Fibroblast of the conjunctiva (primary cell): Measurements from ENCODE around the gene DIP2C.
"Not testable (repeated sequence)": the region's sequence is repeated elsewhere in the genome, so short reads cannot be mapped to it uniquely, and the experiment has no call there.

Source experiments
- DNase-seq: peaks from one replicate; pipeline ENCODE4 v3.0.0-alpha.2; 2010; ENCODE audit warnings: low read depth

DIP2C gene

DNA sequence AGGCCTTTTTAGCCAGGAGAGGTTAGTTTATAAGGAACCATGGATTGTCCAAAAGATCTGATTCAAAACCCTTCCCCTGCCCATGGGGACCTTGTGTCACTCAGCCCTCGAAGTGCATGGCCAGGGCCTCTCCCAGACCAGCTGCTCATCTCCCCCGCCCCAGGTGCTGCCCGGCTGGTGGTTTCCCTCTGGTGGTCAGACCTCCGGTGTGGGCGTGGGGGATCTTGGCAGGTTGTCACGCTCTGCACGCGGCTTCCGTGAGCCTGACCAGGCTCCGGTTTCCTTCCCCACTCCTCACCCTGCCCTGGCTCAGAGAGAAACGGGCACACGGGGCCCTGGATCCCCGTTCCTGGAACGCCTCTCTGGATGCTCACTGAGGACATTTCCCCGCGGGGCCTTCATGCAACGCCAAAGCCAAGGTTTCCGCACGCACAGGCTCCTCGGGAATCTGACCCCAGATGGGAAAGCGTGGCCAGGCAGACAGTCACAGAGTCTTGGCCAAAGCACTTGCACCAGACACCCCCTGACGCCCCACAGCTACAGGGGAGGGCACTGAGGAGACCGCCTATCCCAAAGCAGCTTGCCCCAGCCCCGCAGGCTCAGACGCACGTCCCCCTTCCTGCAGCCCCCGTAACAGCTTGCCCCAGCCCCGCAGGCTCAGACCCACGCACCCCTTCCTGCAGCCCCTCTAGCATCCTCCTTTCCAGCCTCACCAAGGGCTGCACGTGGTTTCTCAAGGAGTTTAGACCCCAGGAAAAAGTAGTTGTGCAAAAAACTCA lies 7.8 kb upstream of the DIP2C start:
- no peak for DNase-seq

DNA sequence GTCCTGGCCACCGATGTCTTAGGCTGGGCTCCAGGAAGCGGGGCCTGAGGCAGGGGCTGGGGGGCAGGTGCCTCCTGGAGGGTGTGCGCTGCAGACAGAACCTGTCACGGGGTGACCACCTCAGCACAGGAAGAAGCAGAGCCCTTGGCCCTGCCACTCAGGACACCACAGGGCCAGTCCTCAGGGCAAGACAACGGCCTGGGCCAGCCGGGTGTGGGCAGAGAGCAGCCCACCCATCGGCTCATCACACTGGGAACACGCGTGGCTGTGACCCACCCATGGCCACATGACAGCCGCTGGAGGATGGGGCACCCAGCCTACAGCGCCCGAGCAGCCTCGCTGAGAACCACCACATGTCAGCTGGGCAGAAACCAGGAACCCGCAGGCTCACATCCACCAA lies 5.9 kb upstream of the DIP2C start:
- DNase-seq = no peak

DNA sequence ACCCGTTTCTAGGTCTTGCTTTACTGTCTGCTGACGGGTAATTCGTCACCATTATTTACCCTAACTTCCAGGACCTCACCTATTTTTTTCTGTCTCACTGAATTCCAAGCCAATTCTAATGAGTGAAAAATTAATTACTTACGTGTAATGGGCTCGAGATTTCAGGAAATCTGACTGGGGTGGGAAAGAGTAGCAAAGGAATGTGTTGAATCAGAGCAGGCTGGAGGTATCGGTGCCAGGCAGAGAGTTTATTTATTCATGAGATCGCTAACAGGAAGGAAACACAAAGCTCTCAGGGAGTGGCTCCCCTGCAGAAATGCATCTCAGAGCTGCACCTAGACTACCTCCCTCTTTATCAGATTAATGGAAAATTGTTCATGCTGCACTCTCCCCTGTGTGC lies 4.0 kb upstream of the DIP2C start:
- no peak for DNase-seq

DNA sequence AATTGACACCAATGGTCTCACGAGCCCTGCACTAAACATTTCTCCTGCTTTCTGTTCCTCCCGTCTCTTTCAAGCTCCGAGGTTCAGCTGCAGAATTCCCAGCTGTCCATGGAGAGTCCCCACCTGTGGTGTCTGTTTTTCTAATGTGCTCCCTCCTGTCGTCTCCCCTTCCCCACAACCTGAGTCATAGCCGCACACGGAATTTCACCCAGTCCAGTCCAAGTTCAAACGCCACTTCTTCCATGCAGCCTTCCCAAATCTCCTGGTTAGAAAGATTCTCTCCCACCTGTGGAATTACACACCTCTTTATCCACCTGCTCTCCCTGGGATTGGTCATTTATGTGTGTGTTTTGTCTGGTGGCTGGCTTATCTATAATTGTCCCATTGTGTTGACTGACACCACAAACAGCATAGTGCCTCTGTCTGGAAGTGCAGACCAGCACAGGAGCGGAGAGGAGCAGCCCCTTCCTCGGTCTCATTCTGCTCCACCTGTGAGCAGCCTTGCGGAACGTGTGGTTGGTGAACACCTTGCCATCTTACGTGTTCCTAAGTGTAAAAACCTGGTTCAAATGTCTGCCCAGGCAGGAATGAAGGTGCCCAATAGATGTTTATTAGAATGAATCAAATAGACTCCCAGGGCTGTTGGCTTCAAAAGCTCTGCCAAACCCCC lies 3.3 kb upstream of the DIP2C start:
- DNase-seq = no peak

DNA sequence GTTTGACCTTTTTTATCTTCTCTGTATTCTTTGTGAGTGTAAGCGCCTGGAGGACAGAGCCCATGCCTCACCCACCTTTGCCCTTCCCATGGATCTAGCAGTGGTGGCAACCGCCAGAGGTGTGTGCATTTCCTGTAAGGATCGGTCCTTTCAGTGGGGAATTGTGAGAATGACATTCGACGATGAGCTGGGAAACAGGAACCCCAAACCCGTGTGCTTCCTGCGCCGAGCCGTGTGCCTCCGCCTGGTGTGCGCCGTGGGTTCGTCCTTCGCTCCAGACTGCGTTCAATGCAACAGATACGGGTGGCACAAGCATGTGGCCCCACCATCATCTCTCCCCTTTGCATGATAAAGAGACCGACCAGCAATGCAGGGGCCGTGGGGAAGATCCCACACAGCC lies 1.7 kb upstream of the DIP2C start:
- no peak for DNase-seq

DNA sequence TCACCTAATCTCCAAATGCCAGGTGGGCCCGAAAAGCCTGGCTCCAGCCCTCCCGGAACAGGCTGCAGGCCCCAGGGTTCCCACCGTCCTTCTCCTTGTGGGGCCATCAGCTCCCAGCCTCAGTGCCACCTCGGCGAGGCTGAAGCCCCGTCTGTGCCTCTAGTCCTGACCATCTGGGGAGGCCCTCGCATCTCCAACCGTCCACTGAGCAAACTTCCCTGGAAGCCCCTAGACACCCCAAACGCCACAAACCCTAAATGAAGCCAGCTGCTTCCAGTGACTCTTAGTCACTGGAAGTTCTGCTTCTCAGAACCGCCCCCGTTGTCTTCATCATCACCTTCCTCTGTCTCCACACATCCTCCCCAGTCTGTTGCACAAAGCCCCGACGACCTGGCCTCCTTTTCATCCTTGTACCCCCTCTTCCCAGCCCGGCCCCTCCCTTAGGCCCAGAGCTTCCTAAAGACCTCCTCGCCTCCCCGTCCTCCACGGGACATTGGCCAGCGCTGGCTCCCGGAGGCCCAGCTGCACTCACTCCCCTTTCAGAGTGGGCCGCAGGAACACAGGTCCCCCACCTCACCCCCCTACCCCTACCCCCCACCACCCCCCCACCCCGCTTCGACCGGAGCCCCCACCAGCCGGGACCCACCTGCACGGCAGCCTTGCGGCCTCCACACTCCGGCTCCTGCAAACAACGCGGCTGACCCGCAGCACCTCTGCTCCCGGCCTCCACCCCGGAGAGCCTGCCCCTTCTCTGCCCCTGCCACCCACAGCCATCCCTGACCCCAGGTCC lies 1.1 kb upstream of the DIP2C start:
- DNase-seq = no peak

DNA sequence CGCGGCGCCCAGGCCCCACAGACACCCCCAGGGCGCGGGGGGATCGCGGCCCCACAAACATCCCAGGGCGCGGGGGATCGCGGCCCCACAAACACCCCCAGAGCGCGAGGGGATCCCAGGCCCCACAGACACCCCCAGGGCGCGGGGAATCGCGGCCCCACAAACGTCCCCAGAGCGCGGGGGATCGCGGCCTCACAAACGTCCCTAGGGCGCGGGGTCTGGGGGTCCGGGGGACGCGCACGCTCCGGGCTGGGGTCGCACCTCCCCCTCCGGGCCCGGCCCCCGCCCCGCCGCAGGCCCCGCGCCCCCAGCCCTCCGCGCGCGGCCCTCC lies 382 bp downstream of the DIP2C start:
- no peak for DNase-seq

DNA sequence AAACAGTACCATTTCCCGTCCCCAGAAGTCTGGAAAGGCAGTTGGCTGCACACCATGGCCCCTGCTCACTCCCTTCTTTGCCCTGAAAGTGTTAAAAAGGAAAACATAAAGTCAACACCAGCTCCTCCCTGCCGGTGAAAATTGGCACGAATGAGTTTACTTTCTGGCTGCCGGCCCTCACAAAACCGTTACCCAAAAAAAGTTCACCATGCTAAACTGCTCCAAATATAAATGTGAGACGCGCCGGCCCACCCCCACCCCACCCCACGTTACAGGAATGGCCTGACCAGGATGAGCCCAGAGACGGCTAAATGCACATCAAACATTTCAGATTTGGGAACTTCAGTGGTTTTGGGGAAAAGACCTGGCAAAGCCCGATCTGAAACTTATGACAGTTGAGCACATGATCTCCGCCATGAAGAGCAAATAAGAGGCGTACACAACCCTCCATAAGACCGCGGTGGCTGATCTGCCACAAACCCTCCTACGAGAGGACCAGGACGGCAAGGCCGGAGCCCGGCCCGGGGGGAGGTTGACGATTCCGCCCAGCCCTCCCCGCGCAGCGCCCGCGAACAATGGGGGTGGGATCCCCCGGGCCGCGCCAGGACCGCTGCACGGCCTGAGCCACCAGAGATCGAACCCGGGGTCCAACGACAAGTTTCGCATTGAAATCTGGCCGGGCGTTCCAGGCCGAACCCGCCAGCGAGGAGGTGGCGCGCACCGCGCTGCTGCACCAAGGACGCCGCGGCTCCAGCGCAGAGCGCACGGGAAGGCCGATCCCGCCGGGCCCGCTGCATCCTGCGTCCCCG lies 952 bp downstream of the DIP2C start:
- no peak for DNase-seq

DNA sequence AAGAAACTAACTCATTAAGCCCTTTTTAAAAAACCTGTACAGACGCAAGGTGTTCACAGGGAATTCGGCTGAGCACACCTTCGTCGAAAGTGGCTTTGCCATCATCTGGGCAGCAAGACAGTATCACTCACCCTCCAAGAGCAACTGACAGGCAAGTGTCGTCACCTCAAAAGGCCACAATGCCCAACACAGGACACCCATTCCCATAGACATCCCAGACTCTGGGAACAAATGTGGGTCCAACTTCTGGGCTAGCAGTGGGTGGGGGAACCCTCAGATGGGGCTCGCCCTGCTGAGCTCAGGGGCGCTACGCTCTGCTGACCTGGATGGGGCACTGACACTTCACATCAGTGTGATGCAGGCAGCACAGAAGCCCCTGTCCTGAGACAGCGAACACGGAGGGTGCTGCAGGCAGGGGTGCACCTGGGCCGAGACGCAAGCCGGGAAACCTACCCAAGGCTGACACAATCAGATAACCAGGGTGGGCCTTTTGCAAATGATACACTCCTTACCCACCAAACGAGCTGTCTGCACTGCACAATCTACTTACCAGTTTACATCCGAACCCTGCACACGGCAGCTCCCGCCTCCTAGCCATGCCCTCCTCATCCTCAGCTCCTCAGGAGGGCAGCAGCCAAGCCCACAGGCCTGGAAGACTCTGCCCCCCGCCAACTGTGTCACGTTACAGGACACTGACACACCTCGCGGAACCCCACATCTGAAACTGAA lies 1.7 kb downstream of the DIP2C start:
- no peak for DNase-seq

DNA sequence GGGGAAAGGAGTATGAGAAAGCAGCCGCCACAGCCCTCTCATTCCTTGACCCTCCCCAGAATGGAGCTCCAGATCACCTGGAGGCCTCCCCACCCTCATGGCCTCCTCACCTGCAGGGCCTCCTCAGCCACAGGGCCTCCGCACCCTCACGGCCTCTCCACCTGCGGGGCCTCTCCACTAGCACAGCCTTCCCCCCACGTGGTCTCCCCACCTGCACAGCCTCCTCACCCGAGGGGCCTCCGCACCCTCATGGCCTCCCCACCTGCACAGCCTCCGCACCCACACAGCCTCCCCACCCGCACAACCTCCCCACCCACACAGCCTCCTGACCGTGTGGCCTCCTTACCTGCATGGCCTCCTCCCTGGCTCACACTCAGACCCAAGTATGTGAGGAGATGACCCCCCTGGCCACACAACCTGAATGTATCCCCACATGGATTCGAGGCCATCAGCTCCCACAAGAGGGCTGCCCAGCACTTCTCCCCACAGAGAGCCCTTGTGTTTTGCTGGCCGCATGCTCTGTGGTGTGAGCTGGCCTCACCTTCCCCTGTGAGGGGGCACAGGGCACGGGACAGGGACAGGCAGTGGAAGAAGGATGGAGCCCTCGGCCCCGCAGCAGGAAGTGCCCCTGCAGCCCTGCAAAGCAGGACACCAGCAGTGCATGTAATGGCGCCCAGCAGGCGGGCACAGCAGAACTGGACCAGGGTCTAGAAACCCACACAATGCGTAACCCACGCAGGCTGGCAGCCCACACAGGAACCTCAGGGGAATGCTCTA lies 3.1 kb downstream of the DIP2C start:
- no peak for DNase-seq

DNA sequence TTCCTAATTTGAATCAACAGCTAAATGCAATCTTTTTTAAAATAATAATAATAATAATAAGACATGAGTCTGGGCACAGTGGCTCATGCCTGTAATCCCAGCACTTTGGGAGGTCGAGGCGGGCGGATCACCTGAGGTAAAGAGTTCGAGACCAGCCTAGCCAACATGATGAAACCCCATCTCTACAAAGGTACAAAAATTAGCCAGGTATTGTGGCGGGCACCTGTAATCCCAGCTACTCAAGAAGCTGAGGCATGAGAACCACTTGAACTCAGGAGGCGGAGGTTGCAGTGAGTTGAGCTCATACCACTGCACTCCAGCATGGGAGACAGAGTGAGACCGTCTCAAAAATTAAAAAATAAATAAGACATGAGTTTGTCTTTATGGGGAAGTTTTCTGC lies 3.9 kb downstream of the DIP2C start:
- DNase-seq = no peak

DNA sequence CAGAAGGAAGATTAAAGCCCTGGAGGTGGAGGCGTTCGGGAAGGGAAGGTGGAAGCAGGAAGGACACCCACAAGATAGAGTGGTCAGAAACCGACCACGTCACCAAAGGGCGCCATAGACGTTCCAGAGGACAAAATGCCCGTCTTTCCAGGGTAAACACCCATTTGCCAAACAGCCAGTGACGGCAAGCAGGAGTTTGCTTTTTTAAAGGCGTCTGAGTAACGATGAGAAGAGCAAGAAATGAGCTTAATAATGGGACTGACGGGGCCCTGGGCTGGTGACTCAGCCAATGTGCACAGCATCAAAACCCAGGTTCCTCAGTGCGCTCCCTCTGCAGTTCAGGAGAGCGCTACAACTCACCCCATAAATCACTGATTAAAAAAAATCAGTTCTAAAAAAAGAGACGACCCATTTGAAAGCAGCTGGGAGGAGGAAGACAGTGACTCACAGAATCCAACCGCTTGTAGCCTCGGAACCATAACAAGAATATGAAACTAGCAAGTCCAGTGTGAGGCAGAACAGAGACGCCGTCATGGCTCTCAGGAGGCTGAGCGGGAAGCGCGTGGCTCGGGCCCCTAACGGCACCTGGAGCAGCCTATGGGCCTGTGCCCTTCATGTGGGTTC lies 5.9 kb downstream of the DIP2C start:
- DNase-seq = no peak

DNA sequence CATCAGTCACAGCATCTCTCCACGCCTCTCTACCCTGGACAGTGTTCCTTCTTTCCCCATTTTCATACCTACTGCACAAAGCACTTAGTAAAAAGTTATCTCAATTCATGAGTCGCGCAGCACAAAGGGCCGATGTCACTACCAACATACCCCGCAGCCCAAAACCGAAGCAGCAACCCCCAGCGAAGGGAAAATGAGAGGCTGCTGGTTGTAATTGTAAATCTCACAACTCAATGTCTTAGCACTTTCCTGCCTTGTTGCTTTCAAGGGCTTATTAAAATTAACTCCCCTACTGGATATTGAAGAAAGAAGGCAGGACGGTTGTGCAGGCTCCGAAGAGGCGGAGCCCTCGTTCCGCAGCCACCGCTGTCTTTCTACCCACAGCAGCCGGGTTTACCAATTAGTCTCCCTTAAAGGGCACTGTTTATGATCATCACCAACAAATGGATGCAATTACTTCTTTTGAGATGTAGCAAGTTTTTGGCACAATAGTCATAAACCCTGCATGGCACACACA lies 6.5 kb downstream of the DIP2C start:
- DNase-seq = no peak

DNA sequence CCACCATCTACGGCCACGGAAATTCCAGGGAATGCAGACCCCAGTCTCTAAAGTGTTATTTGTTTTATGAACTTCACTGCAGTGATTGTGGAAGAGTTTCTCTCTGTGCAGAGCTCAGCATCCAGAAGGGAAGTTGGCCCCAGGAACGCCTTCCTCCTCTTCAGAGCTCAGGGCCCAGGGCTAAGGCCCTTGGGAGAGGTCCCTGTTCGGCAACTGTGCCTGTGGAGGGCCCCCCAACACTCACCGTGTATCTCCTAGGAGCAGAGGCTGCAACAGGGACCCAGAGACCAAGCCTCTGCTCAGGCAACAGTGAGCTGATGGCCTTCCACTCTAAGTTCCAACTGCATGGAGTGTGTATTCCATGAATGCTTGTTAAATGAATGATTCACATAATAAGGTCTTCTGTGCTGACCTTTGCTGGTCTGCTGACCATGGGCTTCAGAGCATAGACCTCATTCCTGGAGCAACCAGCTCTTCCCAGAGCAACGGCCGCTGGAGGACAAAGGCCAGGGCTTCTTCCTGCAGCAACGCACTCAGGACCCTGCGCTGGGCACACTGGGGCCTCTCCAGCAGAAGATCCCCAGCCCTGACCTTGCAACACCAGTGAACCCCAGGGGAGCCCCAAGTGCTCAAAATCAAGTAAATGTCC lies 7.7 kb downstream of the DIP2C start:
- no peak for DNase-seq

DNA sequence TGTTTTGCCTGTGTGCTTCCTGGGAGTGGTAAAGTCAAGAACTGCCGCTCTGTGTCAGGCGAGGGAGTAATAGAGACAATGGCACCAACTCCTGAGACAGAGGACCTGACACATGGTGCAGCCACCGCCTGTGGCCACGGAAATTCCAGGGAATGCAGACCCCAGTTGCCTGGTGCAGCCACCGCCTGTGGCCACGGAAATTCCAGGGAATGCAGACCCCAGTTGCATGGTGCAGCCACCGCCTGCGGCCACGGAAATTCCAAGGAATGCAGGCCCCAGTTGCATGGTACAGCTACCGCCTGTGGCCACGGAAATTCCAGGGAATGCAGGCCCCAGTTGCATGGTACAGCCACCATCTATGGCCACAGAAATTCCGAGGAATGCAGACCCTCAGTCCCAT lies 8.7 kb downstream of the DIP2C start:
- no peak for DNase-seq

DNA sequence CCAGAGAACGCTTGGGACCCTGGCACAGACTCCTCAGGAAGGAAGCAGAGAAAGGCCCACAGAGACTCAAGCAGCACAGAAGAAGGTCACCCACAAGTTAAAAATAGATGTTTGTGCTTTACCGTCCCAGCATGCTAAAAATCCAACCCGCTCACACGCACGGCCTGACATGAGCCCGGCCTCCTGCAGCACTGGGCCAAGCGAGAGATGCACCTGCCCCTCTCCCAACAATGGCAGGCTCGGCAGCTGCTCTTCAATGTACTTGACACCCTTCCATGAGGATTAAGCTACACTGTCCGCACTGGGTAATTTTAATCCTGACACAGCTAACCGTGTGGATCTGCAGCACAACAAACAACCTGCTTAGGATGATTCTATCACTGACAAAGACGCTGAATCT lies 9.3 kb downstream of the DIP2C start:
- no peak for DNase-seq

DNA sequence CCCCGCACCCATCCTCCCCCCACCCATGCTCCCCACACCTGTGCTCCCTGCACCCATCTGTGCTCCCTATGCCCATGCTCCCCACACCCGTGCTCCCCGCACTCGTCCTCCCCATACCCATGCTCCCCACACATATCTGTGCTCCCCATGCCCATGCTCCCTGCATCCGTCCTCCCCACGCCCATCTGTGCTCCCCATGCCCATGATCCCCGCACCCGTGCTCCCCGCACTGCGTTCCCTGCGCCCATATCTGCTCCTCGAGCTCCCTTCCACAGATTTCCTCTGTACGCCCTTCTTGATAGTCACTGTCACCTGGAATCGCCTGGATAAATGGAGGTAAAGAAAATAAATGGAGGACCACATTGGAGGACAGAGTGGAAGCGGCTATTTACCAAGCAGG lies 9.9 kb downstream of the DIP2C start:
- no peak for DNase-seq

DNA sequence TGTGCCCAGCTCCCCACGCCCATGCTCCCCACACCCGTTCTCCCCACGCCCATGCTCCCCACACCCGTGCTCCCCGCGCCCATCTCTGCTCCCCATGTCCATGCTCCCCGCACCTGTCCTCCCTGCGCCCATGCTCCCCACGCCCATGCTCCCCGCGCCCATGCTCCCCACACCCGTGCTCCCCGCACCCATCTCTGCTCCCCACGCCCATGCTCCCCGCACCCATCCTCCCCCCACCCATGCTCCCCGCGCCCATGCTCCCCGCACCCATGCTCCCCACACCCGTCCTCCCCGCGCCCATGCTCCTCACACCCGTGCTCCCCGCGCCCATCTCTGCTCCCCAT lies 10.8 kb downstream of the DIP2C start:
- DNase-seq = not testable (repeated sequence)

DNA sequence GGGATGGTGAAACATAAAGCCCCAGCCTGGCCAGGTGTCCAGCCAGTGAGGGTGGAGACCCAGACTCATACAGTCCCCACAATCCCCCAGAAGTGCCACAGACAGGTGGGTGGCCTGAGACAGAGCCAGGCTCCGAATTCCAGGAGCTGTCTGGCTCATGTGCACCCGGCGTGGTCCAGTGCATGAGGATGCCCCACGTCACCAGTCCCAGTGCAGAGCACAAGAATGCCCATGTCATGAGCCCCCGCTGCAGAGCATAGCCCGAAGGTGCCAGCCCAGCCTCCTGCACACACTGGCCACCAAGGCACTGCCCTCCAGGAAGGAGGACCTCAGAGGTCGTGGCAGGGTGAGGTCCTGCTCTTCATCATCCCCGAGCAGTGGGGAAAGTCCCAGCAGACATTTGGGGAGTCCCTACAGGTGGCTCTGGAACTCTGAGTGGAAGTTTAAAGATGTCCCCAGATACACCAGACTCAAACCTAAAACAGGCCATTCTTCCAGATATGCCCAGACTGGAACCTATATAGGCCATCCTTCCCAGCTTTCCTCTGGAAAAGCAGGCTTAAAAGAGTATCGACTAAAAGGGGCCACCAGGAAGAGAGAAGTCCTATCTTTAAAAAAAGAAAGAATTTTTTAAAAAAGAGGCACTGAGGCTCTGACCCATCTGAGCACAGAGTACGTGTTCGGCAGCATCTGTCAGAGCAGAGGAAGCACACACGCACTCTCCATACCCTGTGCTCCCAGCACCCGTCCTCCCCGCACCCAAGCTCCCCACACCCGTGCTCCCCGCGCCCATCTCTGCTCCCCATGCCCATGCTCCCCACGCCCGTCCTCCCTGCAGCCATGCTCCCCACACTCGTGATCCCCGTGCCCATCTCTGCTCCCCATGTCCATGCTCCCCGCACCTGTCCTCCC lies 11.5 kb downstream of the DIP2C start:
- no peak for DNase-seq
